Esophagus squamous epithelium (tissue), 5 donors: Measurements from ENCODE around the gene GTF2B. TPM values are rescaled to one million over a fixed set of nuclear protein-coding genes. Genes with fewer than 3 reads are reported as not detected.
"Not testable (repeated sequence)": the region's sequence is repeated elsewhere in the genome, so short reads cannot be mapped to it uniquely, and the experiment has no call there.

ENCODE experiments used
- DNase-seq: peaks from one replicate; lab custom pipeline; 2025; lab: John Stamatoyannopoulos, UW
- H3K27ac ChIP-seq, 4 donors: fragments of 200-600 bp; sonication (generic); one replicate each; pipeline ENCODE4 v1.5.1; 2016 to 2019; ENCODE audit warnings: mild to moderate bottlenecking in 1 of 4
- H3K27me3 ChIP-seq, 4 donors: fragments of 200-600 bp; sonication (generic); 1 replicate in 3 of 4; 2 replicates in 1 of 4; pipeline versions ENCODE4 v1.5.1 to v1.6.0; 2017 to 2021; ENCODE audit warnings: antibody characterized with exemption in 1 of 4
- H3K36me3 ChIP-seq, 3 donors: fragments of 200-600 bp; sonication (generic); one replicate each; pipeline ENCODE4 v1.5.1; 2016 to 2019
- H3K4me1 ChIP-seq, 3 donors: fragments of 200-600 bp; sonication (generic); one replicate each; pipeline ENCODE4 v1.5.1; 2017 to 2019
- H3K4me3 ChIP-seq, 4 donors: fragments of 200-600 bp; sonication (generic); 1 replicate in 3 of 4; 2 replicates in 1 of 4; pipeline ENCODE4 v1.5.1; 2016 to 2019; ENCODE audit warnings: mild to moderate bottlenecking in 2 of 4, moderate library complexity in 1 of 4
- H3K9me3 ChIP-seq, 3 donors: fragments of 200-600 bp; sonication (generic); one replicate each; pipeline ENCODE4 v1.5.1; 2016 to 2019
- CTCF ChIP-seq, 6 experiments: fragments of 450-650 bp in 4 of 6; fragments of 200-600 bp in 2 of 6; sonication (generic) in 2 of 6; IDR thresholded peaks; one replicate each; pipeline ENCODE4 v1.5.1; 2016 to 2019; ENCODE audit warnings: antibody characterized with exemption in 6 of 6, mild to moderate bottlenecking in 4 of 6, moderate library complexity in 4 of 6
- POLR2A ChIP-seq, 4 donors: fragments of 450-650 bp; IDR thresholded peaks; one replicate each; pipeline ENCODE4 v1.6.1; 2017; ENCODE audit warnings: antibody characterized with exemption in 4 of 4, mild to moderate bottlenecking in 4 of 4, moderate library complexity in 3 of 4
- WGBS, 2 donors: methylation state at CpG; one replicate each; pipeline ENCODE4 v1.1.5; 2018; 5-methylcytosine and 5-hydroxymethylcytosine counted together
- intact Hi-C: fragments of 100-400 bp; cut with DNase I; formaldehyde crosslinking; loops from one replicate; pipeline ENCODE4 v1.15.0; 2022
- total RNA-seq, 4 donors: library from RNA; depleted of rRNA; stranded (reverse); fragments of >200 nt; gene quantifications; one replicate each; pipeline ENCODE4 v1.1.0, GENCODE V29; 2016
- donor health status: DM: yes; HTN: yes; CAD: no.

The GTF2B gene
- 10 to 100 TPM; 31.2 to 45.1 (median 32.1) TPM for total RNA-seq

GRCh38 chr1:88891318-88891950 is at the start of gene GTF2B:
TSS of gene GTF2B (minus strand) at chr1:88891567. CDS start at chr1:88891499, 68 bp downstream.
- intact Hi-C loops: no loop called here
- DNase-seq: peak; percentile 80
- WGBS, 2 donors: 0% methylated on average over 25 to 27 of the region's 47 CpGs
- H3K9me3 ChIP-seq: no peaks in the 10 kb centered on the region
- H3K27me3 ChIP-seq: no peaks in the 10 kb centered on the region
- H3K27ac ChIP-seq: peak within 1 kb of the TSS; percentile 94 to 99 (median 96)
- TF ChIP-seq POLR2A (IDR thresholded peaks at IDR 0.05): peak in 2 of 4 donors; percentile 85 to 98
- TF ChIP-seq CTCF (IDR thresholded peaks at IDR 0.05): peak in 2 of 6 experiments; percentile 6 to 14
- peaks cover 0 to 15% (median 6%) of the 10 kb centered on the region in 3 donors for H3K36me3 ChIP-seq
- peaks cover 16 to 38% (median 21%) of the 10 kb centered on the region in 3 donors for H3K4me1 ChIP-seq
- H3K4me3 ChIP-seq: peak within 1 kb of the TSS; percentile 75 to 100 (median 88)

GRCh38 chr1:88938528-88938927 is 47.2 kb upstream of the GTF2B start:
- 90 to 92% methylated on average over 1 of the region's 1 CpG for WGBS, 2 donors
- H3K4me3 ChIP-seq, intact Hi-C loops, H3K9me3 ChIP-seq, H3K4me1 ChIP-seq, H3K27me3 ChIP-seq, DNase-seq, H3K27ac ChIP-seq: not testable (repeated sequence)
- peaks cover 5 to 95% (median 23%) of the 10 kb centered on the region in 3 donors for H3K36me3 ChIP-seq

- H3K9me3 ChIP-seq: no peaks in the 10 kb centered on the region
- no peaks in the 10 kb centered on the region for H3K27me3 ChIP-seq
- peaks cover 5 to 95% (median 13%) of the 10 kb centered on the region in 3 donors for H3K36me3 ChIP-seq
- intact Hi-C loops: no loop called here
- no peak for DNase-seq
- peaks cover 0 to 4% (median 0%) of the 10 kb centered on the region in 3 donors for H3K4me1 ChIP-seq
- no peak overlapping the region for H3K4me3 ChIP-seq
- no peak overlapping the region for H3K27ac ChIP-seq
- TF ChIP-seq POLR2A (IDR thresholded peaks at IDR 0.05) (no peak), CTCF (IDR thresholded peaks at IDR 0.05) (no peak)
- 89 to 90% methylated on average over 3 of the region's 4 CpGs for WGBS, 2 donors
Observed at GRCh38 chr1:88936760-88937342, 45.5 kb upstream of the GTF2B start.

- Histone ChIP-seq H3K27me3 (no peaks in the 10 kb centered on the region), H3K4me3 (no peak overlapping the region), H3K27ac (no peak overlapping the region), H3K36me3 (peaks cover under 1 to 95% (median 7%) of the 10 kb centered on the region in 3 donors), H3K4me1 (peaks cover 0 to 4% (median 0%) of the 10 kb centered on the region in 3 donors), H3K9me3 (no peaks in the 10 kb centered on the region)
- no peak for DNase-seq
- TF ChIP-seq POLR2A (IDR thresholded peaks at IDR 0.05) (no peak), CTCF (IDR thresholded peaks at IDR 0.05) (peak in 1 of 6 experiments; percentile 11)
- intact Hi-C loops: no loop called here
Observed at GRCh38 chr1:88936223-88936523, 44.8 kb upstream of the GTF2B start.

GRCh38 chr1:88935522-88936222 is 44.3 kb upstream of the GTF2B start:
- H3K27me3 ChIP-seq: no peaks in the 10 kb centered on the region
- 61 to 62% methylated on average over 5 of the region's 5 CpGs for WGBS, 2 donors
- TF ChIP-seq POLR2A (IDR thresholded peaks at IDR 0.05) (no peak), CTCF (IDR thresholded peaks at IDR 0.05) (peak; percentile 43 to 69 (median 56))
- peaks cover 0 to 95% (median 5%) of the 10 kb centered on the region in 3 donors for H3K36me3 ChIP-seq
- intact Hi-C loops: no loop called here
- no peaks in the 10 kb centered on the region for H3K9me3 ChIP-seq
- DNase-seq: no peak
- H3K27ac ChIP-seq: no peak overlapping the region
- no peak overlapping the region for H3K4me3 ChIP-seq
- peaks cover 0 to 4% (median 0%) of the 10 kb centered on the region in 3 donors for H3K4me1 ChIP-seq

GRCh38 chr1:88930176-88930575 is 38.8 kb upstream of the GTF2B start:
- H3K36me3 ChIP-seq: peaks cover 0 to 100% (median 6%) of the 10 kb centered on the region in 3 donors
- intact Hi-C loops, DNase-seq, H3K9me3 ChIP-seq, H3K4me1 ChIP-seq, H3K4me3 ChIP-seq, H3K27ac ChIP-seq, H3K27me3 ChIP-seq: not testable (repeated sequence)
- 76 to 80% methylated on average over 7 of the region's 7 CpGs for WGBS, 2 donors
